ENCODE data around the gene SP5.

Gene SP5

DNA sequence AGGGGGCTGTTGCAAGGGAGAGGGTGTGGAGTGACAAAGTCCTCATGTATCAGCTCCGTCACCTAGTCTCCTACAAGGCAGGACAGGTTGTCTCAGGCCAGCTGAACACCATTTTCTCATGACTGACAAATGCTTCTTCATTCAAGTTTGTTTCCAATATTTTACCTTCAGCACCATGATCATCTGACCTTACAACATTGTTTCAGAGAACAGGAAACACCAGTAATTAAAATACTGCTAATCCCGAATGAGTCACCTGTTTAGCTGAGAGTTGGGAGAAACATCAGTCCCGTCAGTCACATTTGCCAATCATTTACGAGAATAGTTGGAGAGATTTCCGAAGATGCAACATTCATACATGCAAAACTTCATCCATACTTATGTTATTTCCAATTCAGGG, 25.7 kb upstream of the SP5 start:
- no peak overlapping the region for H3K9ac ChIP-seq (ENCODE audit: low read depth, low read length)
- H3K4me3 ChIP-seq (ENCODE audit: low read length): no peak overlapping the region
- H3K4me1 ChIP-seq (ENCODE audit: insufficient read depth, low read length): peaks cover 10% of the 10 kb centered on the region; the same call in 1 of the 2 replicates
- H3K36me3 ChIP-seq (ENCODE audit: insufficient read depth, low read depth, low read length): no peaks in the 10 kb centered on the region
- H3K27ac ChIP-seq (ENCODE audit: low read length): no peak overlapping the region
- no peaks in the 10 kb centered on the region for H3K9me3 ChIP-seq (ENCODE audit: insufficient read depth, low read depth, low read length)
- H3K27me3 ChIP-seq (ENCODE audit: insufficient read depth, low read length): no peaks in the 10 kb centered on the region

DNA sequence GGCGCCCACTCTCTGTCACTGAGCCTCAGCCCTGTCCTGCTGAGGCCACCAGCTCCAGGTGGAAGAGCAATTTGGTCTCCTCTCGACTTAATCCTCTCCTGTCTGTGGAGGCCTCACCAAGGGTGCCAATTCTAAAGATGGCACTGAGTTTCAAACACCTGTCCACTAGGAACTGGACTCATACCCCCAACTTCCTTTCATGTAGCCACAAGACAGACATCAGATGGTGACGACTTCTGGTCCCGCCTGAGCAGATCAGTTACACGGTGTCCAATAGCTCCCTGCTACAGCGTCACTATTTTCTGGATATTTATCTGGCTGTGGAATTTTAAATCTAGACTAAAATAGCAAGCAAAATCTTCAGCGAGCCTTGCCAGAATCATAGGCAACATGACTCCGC, 24.5 kb upstream of the SP5 start:
- no peak overlapping the region for H3K4me3 ChIP-seq (ENCODE audit: low read length)
- no peaks in the 10 kb centered on the region for H3K36me3 ChIP-seq (ENCODE audit: insufficient read depth, low read depth, low read length)
- no peaks in the 10 kb centered on the region for H3K9me3 ChIP-seq (ENCODE audit: insufficient read depth, low read depth, low read length)
- H3K27me3 ChIP-seq (ENCODE audit: insufficient read depth, low read length): no peaks in the 10 kb centered on the region
- no peak overlapping the region for H3K27ac ChIP-seq (ENCODE audit: low read length)
- peaks cover 12% of the 10 kb centered on the region; the same call in 1 of the 2 replicates for H3K4me1 ChIP-seq (ENCODE audit: insufficient read depth, low read length)
- H3K9ac ChIP-seq (ENCODE audit: low read depth, low read length): no peak overlapping the region

DNA sequence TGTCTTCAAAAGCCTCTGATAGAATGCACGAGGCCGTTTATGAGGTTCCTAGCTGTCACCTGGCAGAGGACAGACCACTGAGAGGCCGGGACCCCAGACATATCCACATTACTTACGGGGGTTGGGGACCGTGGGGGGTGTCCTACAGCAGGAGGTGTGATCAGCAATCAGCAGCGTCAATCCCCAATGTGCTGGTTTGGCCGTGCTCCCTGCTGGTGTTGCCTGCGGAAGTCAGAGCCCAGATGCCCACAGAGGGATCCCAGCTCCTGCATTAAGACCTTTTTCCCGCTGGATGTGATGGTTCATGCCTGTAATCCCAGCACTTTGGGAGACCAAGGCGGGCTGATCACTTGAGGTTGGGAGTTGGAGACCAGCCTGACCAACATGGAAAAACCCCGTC, 20.8 kb upstream of the SP5 start:
- H3K36me3 ChIP-seq (ENCODE audit: insufficient read depth, low read depth, low read length): no peaks in the 10 kb centered on the region
- H3K27ac ChIP-seq (ENCODE audit: low read length): no peak overlapping the region
- H3K9ac ChIP-seq (ENCODE audit: low read depth, low read length): no peak overlapping the region
- H3K9me3 ChIP-seq (ENCODE audit: insufficient read depth, low read depth, low read length): no peaks in the 10 kb centered on the region
- H3K4me1 ChIP-seq (ENCODE audit: insufficient read depth, low read length): peaks cover 12% of the 10 kb centered on the region; the same call in 1 of the 2 replicates
- no peak overlapping the region for H3K4me3 ChIP-seq (ENCODE audit: low read length)
- H3K27me3 ChIP-seq (ENCODE audit: insufficient read depth, low read length): no peaks in the 10 kb centered on the region

DNA sequence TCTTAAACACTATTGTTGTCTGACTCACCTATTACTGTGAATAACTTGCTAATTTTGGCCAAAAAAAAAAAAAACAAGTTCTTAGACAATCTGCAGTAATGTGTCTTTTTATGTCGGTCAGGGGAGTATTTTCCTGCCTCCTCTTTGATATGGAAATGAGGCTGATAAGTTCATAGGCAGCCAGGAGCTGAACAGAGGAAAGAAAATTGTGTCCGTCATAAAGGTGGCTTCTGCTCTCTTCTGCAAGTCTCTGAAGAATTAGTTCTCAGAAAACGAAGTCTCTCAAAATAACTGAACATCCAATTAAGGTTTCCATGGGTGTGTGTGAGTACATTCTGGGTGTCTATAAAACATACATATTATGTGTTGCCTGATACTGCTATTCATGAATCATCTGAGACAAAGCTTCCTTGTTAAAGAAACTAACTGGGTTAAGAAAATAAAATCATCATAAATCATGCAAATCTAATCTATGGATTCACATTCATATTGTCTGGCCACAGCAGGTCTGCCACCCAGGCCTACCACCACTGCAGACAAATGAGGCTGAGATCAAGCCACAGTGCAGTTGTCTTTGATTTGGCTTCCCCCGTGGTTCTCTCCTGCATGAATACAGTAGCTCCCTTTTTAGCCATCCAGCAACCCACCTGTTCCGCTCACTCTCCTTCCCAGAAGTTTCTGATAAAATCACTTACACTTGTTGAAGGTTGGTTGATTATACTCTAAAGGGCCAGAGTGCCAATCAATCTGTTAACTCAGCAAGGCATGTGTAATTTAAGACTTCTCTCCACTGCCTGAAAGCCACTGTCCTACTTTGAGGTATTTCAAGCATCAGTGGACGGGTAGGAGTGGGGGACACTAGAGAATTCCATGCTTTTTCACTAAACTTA, 19.4 kb upstream of the SP5 start:
- no peaks in the 10 kb centered on the region for H3K36me3 ChIP-seq (ENCODE audit: insufficient read depth, low read depth, low read length)
- H3K27ac ChIP-seq (ENCODE audit: low read length): no peak overlapping the region
- no peaks in the 10 kb centered on the region for H3K9me3 ChIP-seq (ENCODE audit: insufficient read depth, low read depth, low read length)
- no peak overlapping the region for H3K9ac ChIP-seq (ENCODE audit: low read depth, low read length)
- no peak overlapping the region for H3K4me3 ChIP-seq (ENCODE audit: low read length)
- no peaks in the 10 kb centered on the region for H3K27me3 ChIP-seq (ENCODE audit: insufficient read depth, low read length)
- peaks cover 12% of the 10 kb centered on the region; the same call in 1 of the 2 replicates for H3K4me1 ChIP-seq (ENCODE audit: insufficient read depth, low read length)

DNA sequence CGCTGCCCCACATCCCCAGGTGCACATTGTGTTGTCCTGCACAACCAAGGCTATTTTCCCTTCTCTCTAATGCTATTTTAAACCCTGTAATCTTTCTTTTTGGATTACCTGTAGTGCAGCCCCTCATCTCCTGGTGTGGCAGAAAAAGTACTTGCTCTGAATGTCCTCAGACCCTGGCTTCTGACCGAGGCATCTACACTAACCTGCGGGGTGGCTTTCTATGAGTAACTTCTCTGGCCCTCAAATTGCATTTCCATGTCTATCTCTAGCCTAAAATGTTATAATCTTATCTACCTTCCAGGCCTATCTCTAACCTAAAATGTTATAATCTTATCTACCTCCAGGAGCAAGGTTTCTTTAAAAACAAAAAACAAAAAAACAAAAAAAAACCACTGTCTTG, 18.2 kb upstream of the SP5 start:
- H3K4me1 ChIP-seq (ENCODE audit: insufficient read depth, low read length): peaks cover 12% of the 10 kb centered on the region; the same call in 1 of the 2 replicates
- no peaks in the 10 kb centered on the region for H3K36me3 ChIP-seq (ENCODE audit: insufficient read depth, low read depth, low read length)
- no peaks in the 10 kb centered on the region for H3K9me3 ChIP-seq (ENCODE audit: insufficient read depth, low read depth, low read length)
- H3K27ac ChIP-seq (ENCODE audit: low read length): no peak overlapping the region
- no peaks in the 10 kb centered on the region for H3K27me3 ChIP-seq (ENCODE audit: insufficient read depth, low read length)
- no peak overlapping the region for H3K4me3 ChIP-seq (ENCODE audit: low read length)
- no peak overlapping the region for H3K9ac ChIP-seq (ENCODE audit: low read depth, low read length)

DNA sequence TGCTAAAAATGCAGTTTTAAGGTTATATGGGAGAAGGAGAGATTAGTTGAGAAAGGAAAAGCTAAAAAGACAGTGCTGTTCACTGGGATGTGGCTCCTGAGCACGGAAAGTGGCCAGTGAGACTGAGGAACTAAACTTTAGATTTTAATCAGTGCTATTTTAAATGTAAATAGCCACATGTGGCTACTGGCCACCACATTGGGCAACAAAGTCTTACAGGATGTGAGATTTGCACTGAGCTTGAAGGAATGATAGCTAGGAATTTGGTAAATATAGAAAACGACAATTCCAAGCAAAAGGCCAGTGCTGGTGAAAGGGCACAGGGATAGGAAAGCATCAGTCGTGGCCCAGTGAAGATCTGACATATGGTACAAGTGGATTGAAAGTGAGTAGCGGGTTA, 14.1 kb upstream of the SP5 start:
- Histone ChIP-seq H3K27ac (ENCODE audit: low read length) (no peak overlapping the region), H3K9ac (ENCODE audit: low read depth, low read length) (no peak overlapping the region), H3K27me3 (ENCODE audit: insufficient read depth, low read length) (no peaks in the 10 kb centered on the region), H3K4me3 (ENCODE audit: low read length) (no peak overlapping the region), H3K36me3 (ENCODE audit: insufficient read depth, low read depth, low read length) (no peaks in the 10 kb centered on the region), H3K4me1 (ENCODE audit: insufficient read depth, low read length) (0 out of 2 replicates have a peak, but pooled peaks cover 3% of the 10 kb centered on the region), H3K9me3 (ENCODE audit: insufficient read depth, low read depth, low read length) (peaks cover 11% of the 10 kb centered on the region; the same call in 1 of the 2 replicates)

DNA sequence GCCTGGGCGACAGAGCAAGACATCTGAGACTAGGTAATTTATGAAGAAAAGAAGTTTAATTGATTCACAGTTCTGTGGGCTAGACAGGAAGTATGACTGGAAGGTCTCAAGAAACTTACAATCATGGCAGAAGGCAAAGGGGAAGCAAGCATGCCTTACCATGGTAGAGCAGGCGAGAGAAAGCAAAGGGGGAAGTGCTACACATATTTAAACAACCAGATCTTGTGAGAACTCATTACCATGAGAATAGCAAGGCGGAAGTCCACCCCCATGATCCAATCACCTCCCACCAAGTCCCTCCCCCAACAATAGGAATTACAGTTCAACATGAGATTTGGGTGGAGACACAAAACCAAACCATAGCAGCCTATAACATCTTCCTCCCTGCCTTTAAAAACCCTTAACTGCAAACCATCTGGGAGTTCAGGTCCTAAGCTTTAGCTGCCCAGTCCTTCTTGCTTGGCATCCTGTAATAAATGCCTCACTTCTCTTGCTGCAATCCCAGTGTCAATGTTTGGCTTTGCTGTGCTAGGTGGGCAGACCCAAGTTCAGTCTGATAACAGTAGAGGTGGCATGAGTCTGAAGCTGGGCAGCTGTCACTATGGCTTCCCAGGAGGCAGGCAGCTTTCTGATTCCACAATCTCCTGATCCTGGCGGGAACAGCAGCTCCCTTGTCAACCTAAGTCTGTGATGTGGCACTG, 11.2 kb upstream of the SP5 start:
- peaks cover 11% of the 10 kb centered on the region; the same call in 1 of the 2 replicates for H3K9me3 ChIP-seq (ENCODE audit: insufficient read depth, low read depth, low read length)

DNA sequence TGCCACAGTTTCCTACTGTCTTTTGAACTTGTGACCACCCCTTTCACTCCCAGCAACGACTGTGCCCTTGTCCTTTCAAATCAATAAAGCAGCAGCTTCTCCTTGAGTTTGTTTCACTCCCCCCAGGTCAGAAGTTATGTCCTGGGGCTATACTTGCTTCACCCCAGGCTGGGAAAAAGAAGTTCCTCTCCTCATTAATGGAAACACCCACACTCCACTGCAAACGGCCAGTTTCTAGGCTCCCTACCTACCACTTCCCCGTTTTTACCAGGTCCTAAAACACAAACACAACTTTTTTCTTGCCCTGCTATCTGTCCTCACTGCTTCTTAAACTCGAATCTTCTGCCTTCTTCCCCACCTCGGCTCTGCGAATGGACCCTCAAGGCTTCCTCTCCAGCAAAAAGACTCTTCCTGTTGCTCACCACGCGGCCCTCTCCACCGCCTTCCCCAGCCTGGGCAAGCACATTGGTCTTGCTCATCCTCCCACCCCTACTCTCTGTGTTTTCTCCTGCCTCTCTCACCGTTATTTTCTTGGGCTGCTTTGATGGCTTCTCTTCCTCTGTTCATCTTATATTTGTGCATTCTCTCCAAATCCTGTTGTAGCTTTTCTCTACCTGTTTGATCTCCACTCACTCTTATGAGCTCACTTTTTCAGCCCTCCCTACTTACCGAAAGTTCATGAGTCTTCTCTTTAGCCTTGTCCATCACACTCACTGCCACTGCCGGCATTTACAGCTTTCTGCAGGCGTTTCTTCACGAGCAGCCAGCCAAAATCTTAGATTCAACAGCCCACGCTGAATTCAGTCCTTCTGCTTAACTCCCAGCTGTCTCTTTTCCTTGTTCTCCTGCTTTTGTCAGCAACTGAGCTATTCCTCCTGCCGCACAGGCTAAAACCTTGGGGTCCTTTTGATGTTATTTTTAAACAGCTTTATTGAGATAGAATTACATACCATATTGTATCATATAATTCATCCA, 7.0 kb upstream of the SP5 start:
- Histone ChIP-seq H3K27me3 (ENCODE audit: insufficient read depth, low read length) (peaks cover 70% of the 10 kb centered on the region), H3K4me1 (ENCODE audit: insufficient read depth, low read length) (peaks cover 9% of the 10 kb centered on the region), H3K9ac (ENCODE audit: low read depth, low read length) (no peak overlapping the region), H3K9me3 (ENCODE audit: insufficient read depth, low read depth, low read length) (peaks cover 3% of the 10 kb centered on the region; the same call in 1 of the 2 replicates), H3K36me3 (ENCODE audit: insufficient read depth, low read depth, low read length) (no peaks in the 10 kb centered on the region), H3K27ac (ENCODE audit: low read length) (no peak overlapping the region), H3K4me3 (ENCODE audit: low read length) (no peak overlapping the region)

More for the DNA sequence above, 11.2 kb upstream of the SP5 start:
- no peaks in the 10 kb centered on the region for H3K36me3 ChIP-seq (ENCODE audit: insufficient read depth, low read depth, low read length)
- H3K27me3 ChIP-seq (ENCODE audit: insufficient read depth, low read length): peaks cover 28% of the 10 kb centered on the region
- H3K27ac ChIP-seq (ENCODE audit: low read length): no peak overlapping the region
- H3K4me1 ChIP-seq (ENCODE audit: insufficient read depth, low read length): 0 out of 2 replicates have a peak, but pooled peaks cover 3% of the 10 kb centered on the region
- H3K4me3 ChIP-seq (ENCODE audit: low read length): no peak overlapping the region
- H3K9ac ChIP-seq (ENCODE audit: low read depth, low read length): no peak overlapping the region

DNA sequence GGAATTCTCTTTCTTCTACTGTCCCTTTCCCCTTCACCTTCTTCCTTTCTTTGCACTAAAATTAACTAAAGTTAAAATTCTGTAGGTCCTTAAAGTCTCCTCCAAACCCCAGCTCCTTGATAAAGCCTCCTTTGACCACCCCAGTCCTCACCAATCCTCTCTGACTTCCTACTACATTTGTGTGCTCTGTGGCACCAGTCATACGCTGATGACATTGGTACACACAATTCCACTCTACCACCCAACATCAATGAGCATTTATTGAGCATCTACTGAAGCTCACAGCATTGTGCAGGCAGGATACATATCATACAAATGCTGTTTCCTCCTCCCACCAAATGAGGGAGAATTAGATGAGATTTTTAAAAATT, 4.5 kb upstream of the SP5 start:
- Histone ChIP-seq H3K36me3 (ENCODE audit: insufficient read depth, low read depth, low read length) (no peaks in the 10 kb centered on the region), H3K4me3 (ENCODE audit: low read length) (no peak overlapping the region; the same call in 1 of the 2 replicates), H3K9ac (ENCODE audit: low read depth, low read length) (no peak overlapping the region), H3K9me3 (ENCODE audit: insufficient read depth, low read depth, low read length) (no peaks in the 10 kb centered on the region), H3K27ac (ENCODE audit: low read length) (no peak overlapping the region), H3K4me1 (ENCODE audit: insufficient read depth, low read length) (peaks cover 6% of the 10 kb centered on the region), H3K27me3 (ENCODE audit: insufficient read depth, low read length) (peaks cover 95% of the 10 kb centered on the region)

DNA sequence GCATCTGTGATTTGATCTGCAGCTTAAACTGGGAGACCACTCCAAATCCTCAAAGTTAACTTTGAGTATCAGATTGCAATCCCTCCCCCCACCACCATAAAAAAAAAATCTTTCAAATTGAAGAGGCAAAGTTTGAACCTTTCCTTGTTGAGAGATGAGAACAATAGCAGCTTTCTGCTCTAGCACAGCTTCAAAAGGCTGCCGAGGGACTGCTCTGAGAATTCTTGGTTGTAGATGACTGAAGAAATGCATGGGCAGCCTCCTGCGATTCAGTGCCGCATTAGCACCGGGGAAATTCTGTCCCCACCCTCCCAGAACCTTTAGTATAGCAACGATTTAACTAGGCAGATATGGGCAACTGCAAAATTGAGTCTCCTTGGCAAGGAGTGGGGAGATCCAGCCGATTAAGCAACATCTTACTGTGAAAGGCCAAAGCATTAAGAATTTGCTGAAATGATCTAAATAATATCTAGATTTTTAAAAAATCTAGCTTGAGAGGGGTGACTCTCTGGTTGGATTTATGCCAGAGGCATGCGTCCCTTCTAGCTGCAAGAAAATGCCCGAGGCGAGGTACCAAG, 3.9 kb upstream of the SP5 start:
- H3K4me3 ChIP-seq (ENCODE audit: low read length): peak overlapping the region; percentile 44; the same call in 1 of the 2 replicates
- H3K9ac ChIP-seq (ENCODE audit: low read depth, low read length): no peak overlapping the region
- H3K27ac ChIP-seq (ENCODE audit: low read length): no peak overlapping the region
- no peaks in the 10 kb centered on the region for H3K36me3 ChIP-seq (ENCODE audit: insufficient read depth, low read depth, low read length)
- H3K4me1 ChIP-seq (ENCODE audit: insufficient read depth, low read length): peaks cover 6% of the 10 kb centered on the region
- H3K9me3 ChIP-seq (ENCODE audit: insufficient read depth, low read depth, low read length): no peaks in the 10 kb centered on the region
- H3K27me3 ChIP-seq (ENCODE audit: insufficient read depth, low read length): peaks cover 100% of the 10 kb centered on the region

All from iPS-20b (cell line).